Astrocyte of the cerebellum (primary cell): ENCODE results near the gene FAM83B.
"Not testable (repeated sequence)": the region's sequence is repeated elsewhere in the genome, so short reads cannot be mapped to it uniquely, and the experiment has no call there.

ENCODE experiments used
- DNase-seq: peaks from one replicate; pipeline ENCODE4 v3.0.0-alpha.2; 2011; ENCODE audit warnings: low read depth
- H3K4me3 ChIP-seq: 2 replicates; pipeline ENCODE4 v1.5.1; 2011; ENCODE audit warnings: mild to moderate bottlenecking, low read depth, low read length, moderate library complexity
- CTCF ChIP-seq: IDR thresholded peaks from 2 replicates; pipeline ENCODE4 v1.5.1; 2012; ENCODE audit warnings: low read length, low read depth, moderate library complexity, mild to moderate bottlenecking; ENCODE audit errors: missing control alignments
- in situ Hi-C: cut with HindIII; loops from 2 replicates; pipeline ENCODE4 v1.10.0; 2017; ENCODE audit warnings: low sequenced_read_pairs

Gene FAM83B

GRCh38 chr6:54805077-54805476, 41.5 kb upstream of the FAM83B start:
- no peak overlapping the region for H3K4me3 ChIP-seq
- DNase-seq, result no peak
- in situ Hi-C loops, result no loop called here
- no peak for TF ChIP-seq CTCF

- H3K4me3 ChIP-seq, result no peak overlapping the region
- DNase-seq, result no peak
- in situ Hi-C loops, result no loop called here
- no peak for TF ChIP-seq CTCF
Observed at GRCh38 chr6:54810147-54810546, 36.4 kb upstream of the FAM83B start.

GRCh38 chr6:54813892-54814291, 32.7 kb upstream of the FAM83B start:
- in situ Hi-C loops, result no loop called here
- no peak for TF ChIP-seq CTCF
- no peak overlapping the region for H3K4me3 ChIP-seq
- no peak for DNase-seq

- in situ Hi-C loops, result no loop called here
- no peak overlapping the region for H3K4me3 ChIP-seq
- no peak for TF ChIP-seq CTCF
- no peak for DNase-seq
Observed at GRCh38 chr6:54817236-54817635, 29.3 kb upstream of the FAM83B start.

GRCh38 chr6:54817834-54818233, 28.7 kb upstream of the FAM83B start:
- no peak for TF ChIP-seq CTCF
- DNase-seq, result no peak
- in situ Hi-C loops, result no loop called here
- no peak overlapping the region for H3K4me3 ChIP-seq

GRCh38 chr6:54824225-54824624, 22.3 kb upstream of the FAM83B start:
- in situ Hi-C loops, H3K4me3 ChIP-seq, DNase-seq: not testable (repeated sequence)

GRCh38 chr6:54827010-54827409, 19.6 kb upstream of the FAM83B start:
- TF ChIP-seq CTCF, result no peak
- in situ Hi-C loops, result no loop called here
- H3K4me3 ChIP-seq, result no peak overlapping the region
- DNase-seq, result no peak
